Suppressor macrophage treated with lipopolysaccharide for 4 hours (primary cell): ENCODE data around the gene BEND7.
"Not testable (repeated sequence)": the region's sequence is repeated elsewhere in the genome, so short reads cannot be mapped to it uniquely, and the experiment has no call there.

Experiments used
- DNase-seq: peaks from one replicate; pipeline ENCODE4 v3.0.0-alpha.2; 2020

Gene BEND7

GRCh38 chr10:13417459-13418126 is 111.2 kb downstream of the BEND7 start:
- DNase-seq, result no peak

- DNase-seq, result no peak
These were observed 112.1 kb downstream of the BEND7 start for GRCh38 chr10:13416760-13417159.

DNA sequence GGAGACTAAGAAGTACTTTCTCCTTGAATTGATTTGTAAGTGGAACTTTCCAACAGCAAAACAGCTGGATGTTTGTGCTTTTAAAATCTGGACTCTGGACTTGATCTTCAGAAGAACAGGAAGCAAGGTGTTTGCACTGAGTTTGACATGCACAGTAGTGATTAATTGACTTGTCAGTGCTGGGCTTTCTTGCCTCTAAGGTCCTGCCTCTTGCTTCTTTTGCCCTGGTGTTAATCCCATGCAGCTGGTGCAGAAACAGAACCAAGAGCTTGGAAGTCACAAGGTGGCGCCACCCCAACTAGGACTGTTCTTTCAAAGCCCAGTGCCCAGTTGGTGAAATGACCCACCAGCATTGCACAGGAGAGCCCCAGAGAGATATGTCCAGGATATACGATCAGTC is 114.0 kb downstream of the BEND7 start:
- no peak for DNase-seq

- no peak for DNase-seq
These were observed 114.7 kb downstream of the BEND7 start for GRCh38 chr10:13414137-13414536.

DNA sequence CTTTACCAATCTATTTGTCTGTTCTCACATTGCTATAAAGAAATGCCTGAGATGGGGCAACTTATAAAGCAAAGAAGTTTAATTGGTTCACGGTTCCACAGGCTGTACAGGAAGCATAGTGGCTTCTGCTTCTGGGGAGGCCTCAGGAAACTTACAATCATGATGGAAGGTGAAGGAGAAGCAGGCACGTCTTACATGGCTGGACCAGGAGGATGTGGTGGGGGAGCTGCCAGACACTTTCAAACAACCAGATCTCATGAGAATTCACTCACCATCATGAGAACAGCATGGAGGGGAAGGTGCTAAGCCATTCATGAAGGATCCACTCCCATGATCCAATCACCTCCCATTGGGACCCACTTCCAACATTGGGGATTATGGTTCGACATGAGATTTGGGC is 115.9 kb downstream of the BEND7 start:
- DNase-seq, result no peak

DNA sequence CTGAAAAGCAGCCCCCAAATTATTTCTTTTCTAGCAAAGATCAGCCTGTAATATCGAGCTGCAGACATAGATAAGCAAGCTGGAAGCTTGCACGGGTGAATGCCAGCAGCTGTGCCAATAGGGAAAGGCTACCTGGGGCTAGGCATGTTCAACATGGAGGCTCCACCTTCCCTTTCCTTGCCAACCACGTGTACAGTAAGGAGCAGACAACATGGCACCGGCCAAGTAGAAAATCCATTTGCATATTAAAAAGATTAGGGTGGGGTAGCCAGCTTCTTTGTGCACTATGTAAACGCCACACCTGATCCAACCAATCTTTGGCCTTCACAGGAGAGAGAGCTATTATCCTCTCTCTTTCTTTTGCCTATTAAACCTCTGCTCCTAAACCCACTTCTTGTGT is 124.0 kb downstream of the BEND7 start:
- no peak for DNase-seq

- no peak for DNase-seq
These were observed 124.5 kb downstream of the BEND7 start for GRCh38 chr10:13404305-13404759.

- not testable (repeated sequence) for DNase-seq
These were observed 125.4 kb downstream of the BEND7 start for GRCh38 chr10:13403426-13403825.

DNA sequence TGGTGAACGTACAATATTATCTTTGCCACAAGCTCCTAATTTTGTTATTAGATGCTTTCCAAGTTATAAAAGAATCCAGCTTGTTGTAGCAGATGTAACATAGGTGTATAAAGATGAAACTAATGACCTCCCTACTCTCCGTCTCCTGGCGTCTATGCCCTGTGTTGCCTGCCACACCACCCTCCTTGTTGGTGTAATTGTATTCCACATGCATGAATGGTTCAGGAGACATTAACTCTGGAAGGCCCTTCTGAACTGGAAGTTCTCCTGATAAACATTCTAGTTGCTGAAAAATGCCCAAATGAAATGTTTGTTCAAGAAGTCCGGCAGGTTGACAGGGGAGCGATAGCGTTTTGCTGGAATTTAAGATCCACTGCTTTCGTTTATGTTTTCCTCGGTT is 126.8 kb downstream of the BEND7 start:
- DNase-seq, result no peak

DNA sequence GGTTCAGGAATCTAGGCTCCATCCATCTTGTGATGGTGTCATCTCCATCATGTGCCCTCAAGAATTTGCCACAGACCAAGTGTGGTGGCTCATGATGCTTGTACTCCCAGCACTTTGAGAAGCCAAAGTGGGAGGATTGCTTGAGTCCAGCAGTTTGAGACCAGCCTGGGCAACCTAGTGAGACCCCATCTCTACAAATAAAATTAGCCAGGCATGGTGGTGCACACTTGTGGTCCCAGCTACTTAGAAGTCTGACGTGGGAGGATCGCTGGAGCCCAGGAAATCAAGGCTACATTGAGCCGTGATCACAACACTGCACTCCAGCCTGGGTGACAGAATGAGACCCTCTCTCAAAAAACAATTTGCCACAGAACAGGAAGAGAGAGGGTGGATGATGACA is 127.7 kb downstream of the BEND7 start:
- DNase-seq, result no peak

DNA sequence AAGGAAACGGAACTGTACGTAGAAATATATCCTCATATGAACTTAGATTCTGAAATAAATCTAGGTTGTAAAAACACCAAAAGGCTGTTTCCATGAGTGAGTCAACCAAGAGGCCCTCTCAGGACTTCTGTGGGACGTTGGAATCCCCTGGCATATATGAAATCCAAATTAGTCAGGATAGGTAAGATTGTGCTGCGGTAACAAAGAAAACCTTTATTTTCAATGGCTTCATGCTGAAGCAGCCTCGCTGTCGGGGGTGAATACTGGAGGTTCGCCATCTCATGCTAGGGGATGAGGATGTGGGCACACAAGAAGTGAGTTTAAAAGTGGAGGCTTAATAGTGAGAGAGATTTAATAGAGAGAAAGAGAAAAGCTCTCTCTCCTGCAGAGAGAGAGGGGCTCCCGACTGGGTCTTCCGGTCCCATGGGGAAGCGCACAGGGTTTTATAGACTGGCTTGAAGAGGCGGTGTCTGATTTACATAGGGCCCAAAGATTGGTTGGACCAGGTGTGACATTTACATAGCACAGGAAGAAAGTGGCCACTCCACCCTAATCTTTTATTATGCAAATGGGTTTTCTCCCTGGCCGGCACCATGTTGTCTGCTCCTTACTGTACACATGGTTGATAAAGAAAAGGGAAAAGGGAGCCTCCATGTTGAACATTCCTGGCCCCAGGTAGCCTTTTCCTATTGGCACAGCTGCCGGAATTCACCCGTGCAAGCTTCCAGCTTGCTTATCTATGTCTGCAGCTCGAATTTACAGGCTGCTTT is 128.4 kb downstream of the BEND7 start:
- DNase-seq, result no peak

GRCh38 chr10:13399752-13400151 is 129.1 kb downstream of the BEND7 start:
- DNase-seq, result no peak

GRCh38 chr10:13399236-13399635 is 129.6 kb downstream of the BEND7 start:
- DNase-seq, result no peak

DNA sequence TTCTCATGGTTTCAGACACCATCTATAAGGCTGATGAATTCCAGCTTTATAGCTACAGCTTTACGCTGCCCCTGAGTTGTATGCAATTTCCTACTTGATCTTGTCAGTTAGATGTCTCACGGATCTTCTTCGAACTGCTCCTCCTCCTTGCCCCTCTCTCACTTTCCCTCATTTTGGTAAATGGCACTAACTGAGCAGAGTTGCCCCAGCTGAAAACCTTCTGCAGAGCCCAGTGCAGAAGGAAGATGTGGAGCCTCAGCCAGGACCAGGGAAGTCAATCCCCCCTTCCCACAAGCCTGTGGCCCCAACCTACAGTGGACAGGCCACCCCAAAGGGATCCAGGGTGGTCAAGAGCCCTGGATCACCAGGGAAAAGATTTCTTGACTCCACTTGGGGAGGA is 131.8 kb downstream of the BEND7 start:
- DNase-seq, result no peak

DNA sequence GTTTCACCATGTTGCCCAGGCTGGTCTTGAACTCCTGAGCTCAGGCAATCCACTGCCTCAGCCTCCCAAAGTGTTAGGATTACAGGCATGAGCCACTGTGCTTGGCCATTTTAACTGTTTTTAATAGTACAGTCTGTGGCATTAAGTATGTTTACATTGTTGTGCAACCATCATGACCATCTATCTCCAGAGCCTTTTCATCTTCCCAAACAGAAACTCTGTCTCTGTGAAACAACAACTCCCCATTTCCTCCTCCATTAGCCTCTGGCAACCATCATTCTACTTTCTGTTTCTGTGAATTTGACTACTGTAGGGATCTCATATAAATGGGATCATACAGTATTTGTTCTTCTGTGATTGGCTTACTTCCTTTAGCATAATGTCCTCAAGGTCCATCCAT is 132.4 kb downstream of the BEND7 start:
- DNase-seq, result peak; percentile 2

GRCh38 chr10:13395540-13395939 is 133.3 kb downstream of the BEND7 start:
- DNase-seq, result no peak

DNA sequence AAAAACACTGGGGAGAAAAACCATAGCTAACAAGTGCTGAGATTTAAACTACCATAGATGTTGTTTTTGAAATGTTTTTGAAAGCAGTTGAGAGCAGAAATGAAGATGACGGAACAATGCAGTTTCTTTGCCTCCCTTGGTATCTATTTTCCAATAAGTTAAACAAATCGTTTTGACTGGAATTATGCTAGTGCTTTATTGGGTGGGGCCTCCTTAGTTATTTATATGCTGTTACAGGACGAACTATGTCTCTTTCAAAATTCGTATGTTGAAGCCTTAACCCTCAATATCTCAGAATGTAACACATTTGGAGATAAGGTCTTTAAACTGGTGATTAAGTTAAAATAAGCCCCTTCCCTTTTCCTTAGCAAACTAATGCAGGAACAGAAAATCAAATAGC is 135.2 kb downstream of the BEND7 start:
- DNase-seq, result no peak

DNA sequence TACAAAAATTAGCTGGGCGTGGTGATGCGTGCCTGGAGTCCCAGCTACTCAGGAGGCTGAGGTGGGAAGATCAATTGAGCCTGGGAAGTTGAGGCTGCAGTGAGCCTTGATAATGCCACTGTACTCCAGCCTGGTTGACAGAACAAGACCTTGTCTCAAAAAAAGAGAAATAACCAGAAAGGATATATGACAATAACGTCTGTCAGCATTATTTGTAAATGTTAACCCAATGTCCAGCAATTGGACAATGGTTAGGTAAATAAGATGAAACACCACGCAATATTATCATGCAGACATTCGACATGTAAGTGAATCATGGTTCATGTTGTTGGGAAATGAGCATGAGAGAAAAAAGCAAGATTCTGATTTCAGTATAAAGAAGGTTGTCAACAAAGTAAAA is 136.1 kb downstream of the BEND7 start:
- DNase-seq, result no peak
